Measurements from ENCODE around the gene CAMK4. TPM values are rescaled to one million over a fixed set of nuclear protein-coding genes. Genes with fewer than 3 reads are reported as not detected.

Gene CAMK4
- total and polyA plus RNA-seq, 4 donors, result 0.27 to 1.4 (median 1.2) TPM

DNA sequence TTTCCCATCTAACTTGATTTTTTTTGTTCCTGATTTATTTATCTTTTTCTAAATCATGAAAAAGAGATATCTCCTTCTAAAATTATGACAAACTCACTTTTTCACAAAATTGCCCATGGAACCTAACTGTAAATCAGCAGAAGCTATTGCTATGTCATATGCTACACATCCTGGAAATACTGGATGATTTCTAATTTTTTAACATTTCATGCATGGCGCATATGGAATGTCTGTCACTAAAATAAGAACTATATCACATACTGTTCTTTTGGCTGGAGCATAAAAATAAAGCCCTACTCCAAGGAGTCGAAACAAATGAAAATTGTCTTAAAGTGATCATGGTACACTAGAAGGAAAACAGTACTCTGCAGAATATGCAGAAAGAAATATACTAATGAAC lies 60.6 kb downstream of the CAMK4 start:
- no peaks in the 10 kb centered on the region for H3K36me3 ChIP-seq (ENCODE audit: control insufficient read depth in 4 of 4, insufficient read depth in 3 of 4, low read depth in 1 of 4, low read length in 3 of 4)
- H3K4me1 ChIP-seq (ENCODE audit: control insufficient read depth in 4 of 4, insufficient read depth in 4 of 4, low read length in 3 of 4), result no peaks in the 10 kb centered on the region
- TF ChIP-seq, protein P1, sequence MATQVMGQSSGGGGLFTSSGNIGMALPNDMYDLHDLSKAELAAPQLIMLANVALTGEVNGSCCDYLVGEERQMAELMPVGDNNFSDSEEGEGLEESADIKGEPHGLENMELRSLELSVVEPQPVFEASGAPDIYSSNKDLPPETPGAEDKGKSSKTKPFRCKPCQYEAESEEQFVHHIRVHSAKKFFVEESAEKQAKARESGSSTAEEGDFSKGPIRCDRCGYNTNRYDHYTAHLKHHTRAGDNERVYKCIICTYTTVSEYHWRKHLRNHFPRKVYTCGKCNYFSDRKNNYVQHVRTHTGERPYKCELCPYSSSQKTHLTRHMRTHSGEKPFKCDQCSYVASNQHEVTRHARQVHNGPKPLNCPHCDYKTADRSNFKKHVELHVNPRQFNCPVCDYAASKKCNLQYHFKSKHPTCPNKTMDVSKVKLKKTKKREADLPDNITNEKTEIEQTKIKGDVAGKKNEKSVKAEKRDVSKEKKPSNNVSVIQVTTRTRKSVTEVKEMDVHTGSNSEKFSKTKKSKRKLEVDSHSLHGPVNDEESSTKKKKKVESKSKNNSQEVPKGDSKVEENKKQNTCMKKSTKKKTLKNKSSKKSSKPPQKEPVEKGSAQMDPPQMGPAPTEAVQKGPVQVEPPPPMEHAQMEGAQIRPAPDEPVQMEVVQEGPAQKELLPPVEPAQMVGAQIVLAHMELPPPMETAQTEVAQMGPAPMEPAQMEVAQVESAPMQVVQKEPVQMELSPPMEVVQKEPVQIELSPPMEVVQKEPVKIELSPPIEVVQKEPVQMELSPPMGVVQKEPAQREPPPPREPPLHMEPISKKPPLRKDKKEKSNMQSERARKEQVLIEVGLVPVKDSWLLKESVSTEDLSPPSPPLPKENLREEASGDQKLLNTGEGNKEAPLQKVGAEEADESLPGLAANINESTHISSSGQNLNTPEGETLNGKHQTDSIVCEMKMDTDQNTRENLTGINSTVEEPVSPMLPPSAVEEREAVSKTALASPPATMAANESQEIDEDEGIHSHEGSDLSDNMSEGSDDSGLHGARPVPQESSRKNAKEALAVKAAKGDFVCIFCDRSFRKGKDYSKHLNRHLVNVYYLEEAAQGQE (IDR thresholded peaks at IDR 0.05), result no peak
- no peak for TF ChIP-seq FOXA1 (IDR thresholded peaks at IDR 0.05)
- TF ChIP-seq EGR1 (IDR thresholded peaks at IDR 0.05; ENCODE audit: low read depth in 2 of 2), result no peak
- no peak for TF ChIP-seq RAD21 (IDR thresholded peaks at IDR 0.05)
- TF ChIP-seq JUND (IDR thresholded peaks at IDR 0.05), result no peak
- TF ChIP-seq YY1 (IDR thresholded peaks at IDR 0.05), result no peak
- TF ChIP-seq, protein P2, sequence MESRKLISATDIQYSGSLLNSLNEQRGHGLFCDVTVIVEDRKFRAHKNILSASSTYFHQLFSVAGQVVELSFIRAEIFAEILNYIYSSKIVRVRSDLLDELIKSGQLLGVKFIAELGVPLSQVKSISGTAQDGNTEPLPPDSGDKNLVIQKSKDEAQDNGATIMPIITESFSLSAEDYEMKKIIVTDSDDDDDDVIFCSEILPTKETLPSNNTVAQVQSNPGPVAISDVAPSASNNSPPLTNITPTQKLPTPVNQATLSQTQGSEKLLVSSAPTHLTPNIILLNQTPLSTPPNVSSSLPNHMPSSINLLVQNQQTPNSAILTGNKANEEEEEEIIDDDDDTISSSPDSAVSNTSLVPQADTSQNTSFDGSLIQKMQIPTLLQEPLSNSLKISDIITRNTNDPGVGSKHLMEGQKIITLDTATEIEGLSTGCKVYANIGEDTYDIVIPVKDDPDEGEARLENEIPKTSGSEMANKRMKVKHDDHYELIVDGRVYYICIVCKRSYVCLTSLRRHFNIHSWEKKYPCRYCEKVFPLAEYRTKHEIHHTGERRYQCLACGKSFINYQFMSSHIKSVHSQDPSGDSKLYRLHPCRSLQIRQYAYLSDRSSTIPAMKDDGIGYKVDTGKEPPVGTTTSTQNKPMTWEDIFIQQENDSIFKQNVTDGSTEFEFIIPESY (IDR thresholded peaks at IDR 0.05), result no peak
- no peak for TF ChIP-seq HNF4A (conservative IDR thresholded peaks at IDR 0.05)
- H3K9me3 ChIP-seq (ENCODE audit: control insufficient read depth in 4 of 4, low read length in 3 of 4), result no peaks in the 10 kb centered on the region
- H3K27me3 ChIP-seq (ENCODE audit: control insufficient read depth in 4 of 4, insufficient read depth in 4 of 4, low read length in 3 of 4), result peaks cover 0 to 2% (median 0%) of the 10 kb centered on the region in 4 donors
- DNase-seq (ENCODE audit: low spot score), result no peak
- H3K27ac ChIP-seq (ENCODE audit: low read depth in 1 of 2, low read length in 2 of 2), result no peak overlapping the region
- WGBS, result 64% methylated on average over 2 of the region's 2 CpGs
- no peak overlapping the region for H3K9ac ChIP-seq (ENCODE audit: low read depth in 1 of 2, low read length in 2 of 2)
- H3K4me3 ChIP-seq (ENCODE audit: low read depth in 1 of 3, low read length in 3 of 3), result no peak overlapping the region

DNA sequence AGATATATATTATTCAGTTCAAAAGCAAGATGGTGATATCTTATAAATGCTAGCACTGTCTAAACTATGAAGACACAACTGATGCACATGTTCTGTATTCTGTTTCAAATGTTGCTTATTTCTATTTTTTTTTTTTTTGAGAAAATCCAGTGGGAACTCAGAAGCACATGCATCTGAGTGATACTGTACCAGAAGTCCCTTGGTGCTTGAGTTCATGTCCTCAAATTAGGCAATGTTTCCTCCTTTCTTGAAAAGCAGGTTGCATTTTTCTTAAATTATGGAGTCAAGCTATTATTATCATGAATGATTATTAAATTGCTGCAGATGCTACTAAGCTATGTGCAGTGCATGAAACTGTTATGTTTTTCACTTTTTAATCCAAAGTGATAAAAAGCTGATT lies 70.4 kb downstream of the CAMK4 start:
- TF ChIP-seq RXRA (IDR thresholded peaks at IDR 0.05) (no peak), JUND (IDR thresholded peaks at IDR 0.05) (no peak), NR2F2 (IDR thresholded peaks at IDR 0.05) (no peak)
- Histone ChIP-seq H3K27me3 (ENCODE audit: control insufficient read depth in 4 of 4, insufficient read depth in 4 of 4, low read length in 3 of 4) (no peaks in the 10 kb centered on the region), H3K4me1 (ENCODE audit: control insufficient read depth in 4 of 4, insufficient read depth in 4 of 4, low read length in 3 of 4) (no peaks in the 10 kb centered on the region), H3K36me3 (ENCODE audit: control insufficient read depth in 4 of 4, insufficient read depth in 3 of 4, low read depth in 1 of 4, low read length in 3 of 4) (no peaks in the 10 kb centered on the region), H3K27ac (ENCODE audit: low read depth in 1 of 2, low read length in 2 of 2) (no peak overlapping the region), H3K9me3 (ENCODE audit: control insufficient read depth in 4 of 4, low read length in 3 of 4) (no peaks in the 10 kb centered on the region), H3K4me3 (ENCODE audit: low read depth in 1 of 3, low read length in 3 of 3) (no peak overlapping the region), H3K9ac (ENCODE audit: low read depth in 1 of 2, low read length in 2 of 2) (no peak overlapping the region)
- no peak for DNase-seq (ENCODE audit: low spot score)

DNA sequence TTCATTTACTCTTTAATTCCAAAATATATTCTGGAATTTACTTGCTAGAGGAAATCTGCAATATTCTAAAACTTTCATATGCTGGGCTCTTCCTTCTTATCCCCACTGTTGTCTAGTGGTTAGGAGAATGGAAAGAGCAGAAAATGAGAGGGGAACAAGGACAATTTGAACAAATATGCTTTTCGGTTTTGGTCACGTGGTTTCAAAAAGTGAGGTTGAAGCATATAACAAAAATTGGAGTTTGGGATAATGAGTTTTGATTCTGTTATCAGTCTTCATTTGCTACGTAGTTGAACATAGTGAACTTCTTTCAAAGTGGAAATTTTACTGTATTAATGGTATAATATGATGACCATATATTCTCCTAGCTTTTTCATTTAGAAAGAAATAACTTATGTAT lies 71.5 kb downstream of the CAMK4 start:
- no peak overlapping the region for H3K27ac ChIP-seq (ENCODE audit: low read depth in 1 of 2, low read length in 2 of 2)
- 81% methylated on average over 3 of the region's 3 CpGs for WGBS

More for the DNA sequence above, 71.5 kb downstream of the CAMK4 start:
- Histone ChIP-seq H3K4me1 (ENCODE audit: control insufficient read depth in 4 of 4, insufficient read depth in 4 of 4, low read length in 3 of 4) (no peaks in the 10 kb centered on the region), H3K36me3 (ENCODE audit: control insufficient read depth in 4 of 4, insufficient read depth in 3 of 4, low read depth in 1 of 4, low read length in 3 of 4) (no peaks in the 10 kb centered on the region), H3K27me3 (ENCODE audit: control insufficient read depth in 4 of 4, insufficient read depth in 4 of 4, low read length in 3 of 4) (no peaks in the 10 kb centered on the region), H3K9ac (ENCODE audit: low read depth in 1 of 2, low read length in 2 of 2) (no peak overlapping the region), H3K4me3 (ENCODE audit: low read depth in 1 of 3, low read length in 3 of 3) (no peak overlapping the region), H3K9me3 (ENCODE audit: control insufficient read depth in 4 of 4, low read length in 3 of 4) (no peaks in the 10 kb centered on the region)
- no peak for DNase-seq (ENCODE audit: low spot score)
- TF ChIP-seq TAF1 (conservative IDR thresholded peaks at IDR 0.05) (no peak), RAD21 (IDR thresholded peaks at IDR 0.05) (no peak), RXRA (IDR thresholded peaks at IDR 0.05) (no peak), HNF4G (IDR thresholded peaks at IDR 0.05) (no peak), HNF4A (conservative IDR thresholded peaks at IDR 0.05) (no peak)
- TF ChIP-seq, protein P3, sequence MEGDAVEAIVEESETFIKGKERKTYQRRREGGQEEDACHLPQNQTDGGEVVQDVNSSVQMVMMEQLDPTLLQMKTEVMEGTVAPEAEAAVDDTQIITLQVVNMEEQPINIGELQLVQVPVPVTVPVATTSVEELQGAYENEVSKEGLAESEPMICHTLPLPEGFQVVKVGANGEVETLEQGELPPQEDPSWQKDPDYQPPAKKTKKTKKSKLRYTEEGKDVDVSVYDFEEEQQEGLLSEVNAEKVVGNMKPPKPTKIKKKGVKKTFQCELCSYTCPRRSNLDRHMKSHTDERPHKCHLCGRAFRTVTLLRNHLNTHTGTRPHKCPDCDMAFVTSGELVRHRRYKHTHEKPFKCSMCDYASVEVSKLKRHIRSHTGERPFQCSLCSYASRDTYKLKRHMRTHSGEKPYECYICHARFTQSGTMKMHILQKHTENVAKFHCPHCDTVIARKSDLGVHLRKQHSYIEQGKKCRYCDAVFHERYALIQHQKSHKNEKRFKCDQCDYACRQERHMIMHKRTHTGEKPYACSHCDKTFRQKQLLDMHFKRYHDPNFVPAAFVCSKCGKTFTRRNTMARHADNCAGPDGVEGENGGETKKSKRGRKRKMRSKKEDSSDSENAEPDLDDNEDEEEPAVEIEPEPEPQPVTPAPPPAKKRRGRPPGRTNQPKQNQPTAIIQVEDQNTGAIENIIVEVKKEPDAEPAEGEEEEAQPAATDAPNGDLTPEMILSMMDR (IDR thresholded peaks at IDR 0.05; ENCODE audit: low read depth, low read length, missing input control), result no peak
- TF ChIP-seq, protein P1 (IDR thresholded peaks at IDR 0.05), result no peak
